Measurements from ENCODE around the gene CAMKK1.

CAMKK1 gene

GRCh38 chr17:3893003-3893719 lies at the start of gene CAMKK1:
TSS of gene CAMKK1 (minus strand) at chr17:3893053. CDS start at chr17:3885687, 7,366 bp downstream.
- peak; percentile 75 to 80 for DNase-seq (ENCODE audit: low read depth in 2 of 2)

GRCh38 chr17:3940965-3941698 lies 48.3 kb upstream of the CAMKK1 start:
- DNase-seq (ENCODE audit: low read depth in 2 of 2): no peak

- DNase-seq (ENCODE audit: low read depth in 2 of 2): no peak
These were observed 44.5 kb upstream of the CAMKK1 start for GRCh38 chr17:3937359-3937758.

GRCh38 chr17:3935825-3936355 lies 43.0 kb upstream of the CAMKK1 start:
- no peak for DNase-seq (ENCODE audit: low read depth in 2 of 2)

GRCh38 chr17:3935140-3935542 lies 42.3 kb upstream of the CAMKK1 start:
- DNase-seq (ENCODE audit: low read depth in 2 of 2): no peak

- no peak for DNase-seq (ENCODE audit: low read depth in 2 of 2)
These were observed 36.9 kb upstream of the CAMKK1 start for GRCh38 chr17:3929764-3930163.

- DNase-seq (ENCODE audit: low read depth in 2 of 2): no peak
These were observed 36.3 kb upstream of the CAMKK1 start for GRCh38 chr17:3929181-3929580.

GRCh38 chr17:3928406-3928805 lies 35.6 kb upstream of the CAMKK1 start:
- no peak for DNase-seq (ENCODE audit: low read depth in 2 of 2)

- no peak for DNase-seq (ENCODE audit: low read depth in 2 of 2)
These were observed 34.9 kb upstream of the CAMKK1 start for GRCh38 chr17:3927628-3928340.

- DNase-seq (ENCODE audit: low read depth in 2 of 2): no peak
These were observed 34.2 kb upstream of the CAMKK1 start for GRCh38 chr17:3926860-3927627.

- DNase-seq (ENCODE audit: low read depth in 2 of 2): no peak
These were observed 33.0 kb upstream of the CAMKK1 start for GRCh38 chr17:3925684-3926485.

GRCh38 chr17:3924512-3925350 lies 31.9 kb upstream of the CAMKK1 start:
- no peak for DNase-seq (ENCODE audit: low read depth in 2 of 2)

- DNase-seq (ENCODE audit: low read depth in 2 of 2): no peak
These were observed 30.8 kb upstream of the CAMKK1 start for GRCh38 chr17:3923466-3924190.

GRCh38 chr17:3922765-3923164 lies 29.9 kb upstream of the CAMKK1 start:
- no peak for DNase-seq (ENCODE audit: low read depth in 2 of 2)

GRCh38 chr17:3921502-3922319 lies 28.9 kb upstream of the CAMKK1 start:
- DNase-seq (ENCODE audit: low read depth in 2 of 2): no peak

- no peak for DNase-seq (ENCODE audit: low read depth in 2 of 2)
These were observed 28.2 kb upstream of the CAMKK1 start for GRCh38 chr17:3921006-3921405.

- no peak for DNase-seq (ENCODE audit: low read depth in 2 of 2)
These were observed 26.3 kb upstream of the CAMKK1 start for GRCh38 chr17:3919123-3919624.
